Femur (tissue), 1 donor: ENCODE measurements around the gene KRTAP5-9.
A peak's percentile ranks its signal among the peaks of the same experiment; 100 is the strongest.
"Not testable (repeated sequence)": the region's sequence is repeated elsewhere in the genome, so short reads cannot be mapped to it uniquely, and the experiment has no call there.

Experiments
- DNase-seq: peaks from one replicate; pipeline ENCODE4 v3.0.0-alpha.2; 2017

Gene KRTAP5-9

GRCh38 chr11:71534711-71535608 is 13.3 kb upstream of the KRTAP5-9 start:
- not testable (repeated sequence) for DNase-seq

- DNase-seq: no peak
Measured at GRCh38 chr11:71535825-71536224, 12.4 kb upstream of the KRTAP5-9 start.

GRCh38 chr11:71537537-71537936 is 10.7 kb upstream of the KRTAP5-9 start:
- no peak for DNase-seq

GRCh38 chr11:71537977-71538665 is 10.1 kb upstream of the KRTAP5-9 start, which contains the start of gene KRTAP5-8:
Gene KRTAP5-8 (plus strand): TSS chr11:71538025. CDS start chr11:71538056, 31 bp downstream.
- not testable (repeated sequence) for DNase-seq

DNA sequence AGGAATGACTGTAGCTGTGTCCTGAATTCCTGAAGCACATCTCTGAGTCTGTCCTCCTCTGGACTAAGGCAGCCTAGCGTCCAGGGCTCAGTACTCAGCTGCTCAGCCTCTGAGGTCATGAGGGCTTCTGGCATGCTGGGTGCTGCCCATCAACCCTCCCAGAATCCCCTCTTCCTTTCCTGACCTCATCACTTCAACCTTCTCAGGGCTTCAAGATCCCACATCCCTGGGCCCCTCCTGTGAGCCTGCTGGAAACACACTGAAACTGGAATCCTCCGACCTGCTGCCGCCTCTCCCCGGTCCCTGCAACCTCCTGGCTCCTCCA is 9.6 kb upstream of the KRTAP5-9 start:
- no peak for DNase-seq

GRCh38 chr11:71539017-71539416 is 9.2 kb upstream of the KRTAP5-9 start:
- no peak for DNase-seq

- DNase-seq: not testable (repeated sequence)
Measured at GRCh38 chr11:71539971-71540370, 8.2 kb upstream of the KRTAP5-9 start.

GRCh38 chr11:71540521-71541304 is 7.5 kb upstream of the KRTAP5-9 start:
- not testable (repeated sequence) for DNase-seq

- DNase-seq: no peak
Measured at GRCh38 chr11:71542382-71542781, 5.8 kb upstream of the KRTAP5-9 start.

- no peak for DNase-seq
Measured at GRCh38 chr11:71542879-71543777, 5.1 kb upstream of the KRTAP5-9 start.

- DNase-seq: no peak
Measured at GRCh38 chr11:71543866-71544265, 4.4 kb upstream of the KRTAP5-9 start.

- no peak for DNase-seq
Measured at GRCh38 chr11:71544525-71545214, 3.5 kb upstream of the KRTAP5-9 start.

DNA sequence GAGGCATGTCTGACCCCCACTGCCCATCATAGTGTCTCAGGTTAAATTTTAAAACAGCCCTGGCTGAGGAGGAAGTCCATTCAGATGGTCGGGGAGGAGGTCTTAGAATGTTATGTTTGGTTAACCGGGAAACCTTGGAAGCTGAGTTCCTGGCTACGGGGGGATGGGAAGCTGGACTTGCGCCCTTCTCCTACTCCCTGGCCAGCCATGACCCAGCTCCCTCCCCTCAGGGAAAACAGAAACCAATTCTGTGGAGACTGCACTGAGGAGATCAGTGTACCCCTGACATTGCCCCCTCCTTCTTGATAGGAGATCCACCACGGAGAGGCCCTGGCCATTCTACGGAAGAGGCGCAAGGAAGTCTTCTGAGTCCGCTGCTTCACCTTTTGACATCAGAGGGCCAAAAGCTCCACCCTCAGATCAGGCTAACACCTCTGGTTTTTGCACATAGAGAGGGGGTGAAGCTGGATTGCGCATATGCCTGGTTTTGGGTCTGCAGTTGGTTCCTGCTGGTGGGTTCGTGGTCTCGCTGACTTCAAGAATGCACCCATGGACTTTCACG is 2.7 kb upstream of the KRTAP5-9 start:
- no peak for DNase-seq

- peak; percentile 15 for DNase-seq
Measured at GRCh38 chr11:71548716-71549151, 514 bp downstream of the KRTAP5-9 start.

DNA sequence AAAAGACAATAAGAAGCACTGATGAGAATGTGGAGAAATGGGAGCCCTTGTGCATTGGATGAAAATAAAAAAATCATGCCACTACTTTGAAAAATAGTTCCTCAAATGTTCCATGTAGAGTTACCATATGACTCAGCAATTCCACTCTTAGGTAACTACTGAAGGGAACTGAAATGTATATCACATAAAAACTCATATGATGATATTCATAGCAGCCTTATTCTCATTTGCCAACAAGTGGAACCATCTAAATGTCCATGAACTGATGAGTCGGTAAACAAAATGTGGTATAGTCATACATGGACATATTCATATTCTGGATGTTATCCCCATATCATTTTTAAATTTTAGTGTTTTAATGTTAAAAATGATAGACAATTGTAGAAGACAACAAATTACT is 3.5 kb downstream of the KRTAP5-9 start:
- DNase-seq: no peak

DNA sequence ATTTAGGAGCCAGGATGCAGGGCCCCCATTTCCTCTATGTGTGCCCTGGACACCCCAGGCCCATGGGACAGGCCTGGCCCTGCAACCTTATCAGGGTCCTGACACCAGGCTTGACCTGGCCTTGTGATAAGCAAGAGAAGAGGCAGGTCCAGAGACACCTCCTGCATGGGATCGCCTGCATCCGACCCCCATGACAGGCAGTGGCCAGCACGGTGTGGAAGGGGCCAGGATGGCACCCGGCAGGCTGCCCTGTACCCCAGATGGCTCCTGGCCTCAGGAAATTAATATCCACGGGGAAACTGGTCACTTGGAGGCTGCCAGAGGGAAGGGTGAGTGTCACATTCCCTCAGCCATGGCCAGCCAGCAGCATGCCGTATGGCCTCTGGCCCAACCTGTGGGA is 6.8 kb downstream of the KRTAP5-9 start:
- DNase-seq: no peak

DNA sequence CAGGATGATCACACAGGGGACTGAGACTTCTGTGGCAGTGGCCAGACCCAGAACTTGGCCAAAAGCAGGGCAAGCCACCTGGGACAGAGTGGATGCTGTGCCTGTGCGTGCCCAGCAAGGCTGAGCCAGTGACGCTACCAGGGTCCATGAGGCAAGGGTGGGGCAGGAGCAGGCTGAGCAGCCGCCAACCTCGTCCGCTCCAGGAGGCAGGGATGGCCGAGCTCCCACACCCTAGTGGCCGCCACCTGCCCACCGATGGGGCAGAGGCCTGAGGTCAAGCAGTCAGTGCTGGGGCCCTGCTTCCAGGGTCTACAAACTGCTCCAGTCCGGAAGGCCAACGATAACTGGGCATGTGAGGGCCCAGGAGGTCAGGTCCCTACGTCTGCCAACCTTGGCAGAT is 7.3 kb downstream of the KRTAP5-9 start:
- peak; percentile 10 for DNase-seq

DNA sequence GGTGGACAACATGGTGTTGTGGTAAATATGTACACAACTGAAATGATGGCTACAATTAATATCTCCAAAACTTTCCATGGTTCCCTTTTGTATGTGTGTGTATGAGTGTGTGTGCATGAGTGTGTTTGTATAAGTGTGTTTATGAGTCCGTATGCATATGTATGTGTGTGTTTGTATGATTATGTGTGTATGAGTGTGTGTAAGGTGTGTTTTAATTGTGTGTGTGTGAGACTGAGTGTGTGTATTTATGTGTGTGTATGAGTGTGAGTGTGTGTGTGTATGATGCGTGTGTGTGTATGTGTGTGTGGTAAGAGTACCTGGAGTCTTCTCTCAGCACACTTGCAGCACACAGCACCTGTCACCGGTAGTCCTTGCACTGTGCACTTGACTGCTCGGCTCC is 7.8 kb downstream of the KRTAP5-9 start:
- peak; percentile 1 for DNase-seq

DNA sequence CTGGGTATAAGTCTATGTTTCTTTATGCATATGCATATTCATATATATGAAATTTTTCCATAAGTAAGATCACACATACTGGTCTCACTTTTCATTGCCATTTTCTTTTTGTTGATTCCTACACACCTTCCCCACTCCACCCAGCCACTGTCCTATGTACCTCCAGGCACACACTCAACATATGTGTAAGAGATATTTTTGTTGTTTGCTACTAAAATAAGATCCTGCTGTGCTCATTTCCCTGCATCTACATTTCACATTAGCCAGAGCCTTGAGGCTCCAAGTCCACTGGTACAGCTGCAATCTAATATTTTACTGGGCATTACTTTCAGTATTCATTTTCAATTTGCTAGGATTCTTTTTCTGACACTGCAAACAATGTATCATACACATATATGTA is 9.0 kb downstream of the KRTAP5-9 start:
- no peak for DNase-seq

- DNase-seq: no peak
Measured at GRCh38 chr11:71558996-71559395, 10.8 kb downstream of the KRTAP5-9 start.

DNA sequence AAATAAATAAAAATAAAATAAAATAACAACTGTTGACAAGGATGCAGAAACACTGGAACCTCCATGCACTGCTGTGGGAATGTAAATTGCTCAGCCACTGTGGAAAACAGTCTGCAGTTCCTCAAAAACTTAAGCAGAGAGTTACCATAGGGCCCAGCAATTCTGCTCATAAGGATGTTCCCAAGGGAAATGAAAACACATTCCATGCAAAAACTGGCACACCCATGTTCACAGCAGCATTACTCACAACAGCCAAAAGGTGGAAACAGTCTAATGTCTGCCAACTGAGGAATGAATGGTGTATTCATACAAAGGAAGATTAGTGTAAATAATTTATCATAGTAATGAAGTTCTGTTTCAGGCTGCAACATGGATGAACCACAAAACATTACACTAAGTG is 13.9 kb downstream of the KRTAP5-9 start:
- peak; percentile 4 for DNase-seq
